ENCODE results near the gene IDH3B. TPM values are rescaled to one million over a fixed set of nuclear protein-coding genes. Genes with fewer than 3 reads are reported as not detected.

IDH3B gene
- 72.0 and 96.2 TPM in 2 replicates for total RNA-seq

DNA sequence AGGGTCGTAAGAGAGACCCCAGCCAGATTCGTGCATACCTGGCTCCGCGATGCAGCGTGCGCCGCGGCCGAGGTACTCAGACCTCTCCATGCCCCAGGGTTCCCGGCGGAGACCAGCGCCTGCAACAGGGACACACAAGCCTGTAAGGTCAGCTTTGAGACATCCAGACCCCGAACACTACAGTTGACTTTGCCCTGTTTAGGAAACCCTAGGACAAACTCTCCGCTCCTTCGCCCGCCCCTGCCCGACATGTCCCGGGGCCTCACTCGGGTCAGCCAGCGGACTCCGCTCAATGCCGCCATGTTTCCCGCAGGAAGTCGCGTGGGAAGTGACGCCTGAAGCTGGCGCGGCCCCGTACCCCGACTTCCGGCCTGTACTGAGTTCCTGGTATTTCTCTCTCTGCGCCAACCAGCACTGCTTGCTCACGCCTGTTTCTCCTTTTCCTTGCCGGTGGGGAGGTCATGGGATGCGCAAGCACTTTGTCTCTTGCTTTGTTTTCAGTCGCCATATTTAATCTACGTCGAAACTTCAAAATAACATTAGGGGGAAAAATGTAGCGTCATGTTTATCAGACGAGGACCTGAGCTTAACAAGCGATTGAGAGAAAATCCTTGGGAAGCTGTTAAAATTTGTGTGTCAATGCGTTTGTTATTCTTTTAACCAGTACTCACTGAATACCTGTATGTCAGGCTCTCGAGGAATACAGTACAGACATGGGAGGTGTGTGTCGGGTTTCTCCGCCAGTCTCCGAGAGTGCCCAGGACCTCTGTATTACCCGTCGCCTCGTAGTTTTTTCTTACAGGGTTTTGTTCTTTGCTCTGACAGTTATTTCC is at the start of gene IDH3B:
Gene IDH3B (minus strand): TSS at position 330 of the 833 bp plus-strand sequence. CDS start 28 bp downstream, at position 302.

DNA sequence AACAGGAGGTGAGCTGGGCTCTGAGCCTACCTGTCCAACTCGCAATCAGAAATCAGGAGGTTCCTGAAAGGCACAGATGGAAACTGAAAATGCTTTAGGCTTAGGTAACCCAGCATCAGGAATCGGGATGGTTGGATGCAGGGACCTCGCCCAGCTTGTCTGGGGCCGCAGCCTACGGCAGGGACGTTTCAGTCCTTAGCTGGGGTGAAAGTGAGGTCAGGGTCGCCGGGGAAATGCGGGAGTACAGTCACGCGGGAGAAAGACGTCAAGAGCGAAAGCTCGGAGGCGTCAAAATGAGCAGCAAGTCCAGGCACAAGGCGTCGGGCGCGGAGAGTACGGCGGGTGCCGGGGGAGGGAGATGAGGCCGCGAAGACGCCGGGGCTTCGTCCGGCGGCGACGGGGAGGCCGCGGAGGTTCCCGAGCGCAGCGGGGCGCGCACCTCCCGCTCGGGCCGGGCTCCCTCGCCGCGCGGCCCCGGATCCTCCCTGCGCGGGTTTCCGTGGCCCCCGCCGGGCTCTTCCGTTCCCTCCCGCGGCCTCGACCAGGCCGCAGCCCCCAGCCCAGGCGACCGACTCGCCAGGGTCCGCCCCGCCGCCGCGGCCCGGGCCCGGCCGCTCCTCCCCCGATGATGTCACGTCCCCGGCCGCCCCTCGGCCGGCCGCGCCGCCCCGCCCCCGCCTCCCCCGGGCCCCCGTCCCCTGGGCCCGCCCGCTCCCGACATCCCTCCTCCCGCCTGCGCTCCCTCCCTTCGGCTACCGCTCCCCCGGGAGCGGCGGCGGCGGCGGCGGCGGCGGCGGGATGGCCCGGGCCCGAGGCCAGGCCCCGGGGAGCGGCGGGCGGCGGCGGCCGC is 28.2 kb upstream of the IDH3B start, which contains the start of gene EBF4:
Gene EBF4 (plus strand): TSS at position 745 of the 850 bp plus-strand sequence. CDS start 866 bp downstream, outside the sequence.

DNA sequence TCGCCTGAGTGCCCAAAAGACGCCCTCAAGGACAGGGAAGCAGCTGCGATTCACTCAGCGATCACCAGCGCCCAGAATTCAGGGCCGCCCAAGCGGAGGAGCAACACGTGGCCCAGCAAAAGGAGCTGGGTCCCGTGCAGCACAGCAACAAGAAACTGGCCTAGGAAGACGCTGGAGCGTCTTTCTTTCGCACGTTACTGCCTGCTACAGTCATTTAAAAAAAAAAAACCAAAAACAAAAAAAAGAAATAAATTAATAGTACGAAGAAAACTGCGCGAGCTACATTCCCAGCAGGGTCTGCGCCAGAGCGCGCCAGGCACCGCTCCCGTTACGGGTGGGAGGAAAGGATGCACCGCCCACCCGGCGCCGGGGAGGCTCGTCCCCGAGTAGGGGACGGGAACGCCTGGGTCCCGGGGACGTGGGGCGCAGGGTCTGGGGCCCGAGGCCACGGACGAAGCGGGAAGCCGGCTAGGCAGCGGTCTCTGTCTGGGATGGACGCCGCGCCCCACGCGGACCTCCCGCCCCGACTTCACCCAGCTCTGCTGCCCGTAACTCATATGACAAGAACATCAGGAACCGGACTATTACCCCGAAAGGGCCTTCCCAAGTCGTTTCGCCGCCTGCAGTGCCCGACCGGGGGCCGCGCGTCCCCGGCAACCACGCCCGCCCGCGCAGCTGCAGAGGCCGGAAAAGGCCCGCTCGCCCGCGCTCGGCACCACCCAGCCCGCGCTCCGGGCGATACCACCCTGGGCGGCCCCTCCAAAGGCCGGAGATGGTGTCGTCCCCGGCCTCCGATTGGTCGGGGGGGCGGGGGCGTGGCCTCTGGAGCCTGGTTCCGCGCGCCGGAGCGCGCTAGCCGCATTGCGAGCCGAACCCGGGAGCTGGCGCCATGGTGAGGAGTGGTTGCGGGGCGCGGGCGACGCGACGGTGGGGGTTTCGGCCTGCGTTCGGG is 12.0 kb downstream of the IDH3B start, which contains the start of gene NOP56:
Gene NOP56 (plus strand): TSS at position 861 of the 952 bp plus-strand sequence. CDS start 29 bp downstream, at position 890.

Small RNA genes lying within 50 kb of the gene (small RNA-seq; reads per million reads assigned to genes)
- gene SNORA51 (not detected), gene SNORD110 (not detected), gene SNORD56 (not detected), gene SNORD57 (not detected), gene SNORD86 (not detected)

Other genes with a start within 250 kb of the IDH3B start
- 162 and 201 TPM in 2 replicates for gene SNRPB, start 193.4 kb downstream of the IDH3B start, total RNA-seq
- gene ZNF343, start 155.3 kb downstream of the IDH3B start, total RNA-seq, result 11.0 and 16.2 TPM in 2 replicates
- under 0.01 TPM in 1 of 2 replicates, not detected in the other for gene TMC2, start 127.6 kb downstream of the IDH3B start, total RNA-seq
- gene NOP56, start 11.6 kb downstream of the IDH3B start, total RNA-seq, result 173 and 243 TPM in 2 replicates
- gene EBF4, start 28.6 kb upstream of the IDH3B start, total RNA-seq, result 0.37 TPM in 1 of 2 replicates, not detected in the other
- 2.2 and 2.3 TPM in 2 replicates for gene CPXM1, start 136.4 kb upstream of the IDH3B start, total RNA-seq
- 0.37 TPM in 1 of 2 replicates, not detected in the other for gene C20orf141, start 150.8 kb upstream of the IDH3B start, total RNA-seq
- gene TMEM239, start 152.1 kb upstream of the IDH3B start, total RNA-seq, result under 0.01 TPM in 1 of 2 replicates, not detected in the other
- 19.0 and 27.9 TPM in 2 replicates for gene PCED1A, start 176.4 kb upstream of the IDH3B start, total RNA-seq
- gene VPS16, start 176.5 kb upstream of the IDH3B start, total RNA-seq, result 44.4 and 54.4 TPM in 2 replicates
- gene PTPRA, start 209.3 kb upstream of the IDH3B start, total RNA-seq, result 47.0 and 50.8 TPM in 2 replicates